ENCODE data around the gene NEK6.

NEK6 gene

DNA sequence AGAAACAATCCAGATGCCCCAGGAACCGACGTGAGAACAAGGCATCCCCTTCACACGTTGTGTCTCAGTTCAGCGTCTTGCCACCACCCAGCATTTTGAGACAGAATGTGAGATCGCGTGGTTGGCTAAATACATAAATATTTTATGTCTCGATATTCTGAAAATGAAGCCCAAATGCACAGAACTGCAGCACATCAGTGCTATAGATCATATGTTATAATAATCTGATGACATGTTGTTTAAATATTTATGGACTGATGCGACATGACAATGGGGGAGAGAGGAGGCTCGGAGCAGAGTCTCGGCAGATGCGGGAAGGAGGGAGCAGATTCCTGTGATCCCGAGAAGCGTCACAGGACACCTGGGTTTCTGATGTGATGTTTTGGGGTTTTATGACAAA lies 10.9 kb downstream of the NEK6 start:
- H3K9me3 Mint-ChIP-seq: no peaks in the 10 kb centered on the region
- peaks cover 14 to 34% of the 10 kb centered on the region in 2 donors for H3K4me1 Mint-ChIP-seq (ENCODE audit: low read depth in 2 of 2)
- no peak for DNase-seq
- H3K36me3 Mint-ChIP-seq (ENCODE audit: insufficient read depth): peaks cover 2% of the 10 kb centered on the region
- no peak overlapping the region for H3K27ac Mint-ChIP-seq
- no peak for ATAC-seq (replicated peaks)
- H3K4me3 Mint-ChIP-seq: no peak overlapping the region
- H3K27me3 Mint-ChIP-seq: no peaks in the 10 kb centered on the region

DNA sequence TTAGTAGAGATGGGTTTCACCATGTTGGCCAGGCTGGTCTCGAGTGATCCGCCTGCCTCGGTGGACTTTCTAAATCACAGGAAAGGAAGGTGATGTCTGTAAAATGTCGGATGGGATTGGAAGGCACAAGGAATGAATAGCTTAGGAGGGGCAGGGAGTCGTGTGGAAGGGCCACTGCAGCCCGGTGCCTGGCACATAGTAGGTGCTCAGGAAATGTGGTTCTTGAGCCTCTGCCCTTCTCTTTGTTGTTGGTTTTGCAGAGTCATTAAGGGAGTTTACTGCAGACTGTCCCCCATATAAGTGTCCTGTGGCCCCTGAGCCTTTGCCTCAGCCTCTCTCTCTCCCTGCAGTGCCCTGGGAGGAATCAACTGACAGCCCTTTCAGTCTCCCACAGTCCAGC lies 11.8 kb downstream of the NEK6 start:
- H3K4me1 Mint-ChIP-seq (ENCODE audit: low read depth in 2 of 2): peaks cover 14 to 34% of the 10 kb centered on the region in 2 donors
- no peaks in the 10 kb centered on the region for H3K27me3 Mint-ChIP-seq
- no peak for ATAC-seq (replicated peaks)
- H3K9me3 Mint-ChIP-seq: no peaks in the 10 kb centered on the region
- no peak overlapping the region for H3K4me3 Mint-ChIP-seq
- peaks cover 2% of the 10 kb centered on the region for H3K36me3 Mint-ChIP-seq (ENCODE audit: insufficient read depth)
- H3K27ac Mint-ChIP-seq: no peak overlapping the region
- DNase-seq: no peak

- no peak overlapping the region for H3K4me3 Mint-ChIP-seq
- no peak for DNase-seq
Measured at GRCh38 chr9:124270504-124271335, 13.0 kb downstream of the NEK6 start.

DNA sequence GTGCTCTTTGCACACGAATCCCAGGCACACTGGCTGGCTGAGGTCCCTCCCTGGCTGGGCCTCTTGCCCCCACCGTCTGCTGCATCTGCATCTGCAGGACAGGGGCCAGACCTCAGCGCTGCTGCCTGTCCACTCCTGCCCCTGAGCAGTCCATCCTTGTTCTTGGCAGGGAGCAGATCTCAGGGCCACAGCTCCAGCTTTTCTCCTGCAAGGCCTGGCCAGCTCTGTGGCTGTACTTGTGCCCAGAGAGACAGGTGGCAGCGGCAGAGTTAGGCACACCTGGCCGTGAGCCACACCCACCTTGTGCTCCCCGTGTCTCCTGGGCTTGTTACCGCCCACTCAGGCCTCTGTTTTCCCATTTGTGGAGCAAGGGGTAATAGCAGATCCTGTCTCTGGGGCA lies 13.9 kb downstream of the NEK6 start:
- H3K9me3 Mint-ChIP-seq: no peaks in the 10 kb centered on the region
- no peak overlapping the region for H3K4me3 Mint-ChIP-seq
- H3K4me1 Mint-ChIP-seq (ENCODE audit: low read depth in 2 of 2): peaks cover 14 to 34% of the 10 kb centered on the region in 2 donors
- DNase-seq (no peak), ATAC-seq (replicated peaks) (no peak)
- H3K36me3 Mint-ChIP-seq (ENCODE audit: insufficient read depth): peaks cover 5% of the 10 kb centered on the region
- H3K27ac Mint-ChIP-seq: no peak overlapping the region
- no peaks in the 10 kb centered on the region for H3K27me3 Mint-ChIP-seq

More at GRCh38 chr9:124270504-124271335, 13.0 kb downstream of the NEK6 start:
- peaks cover 16 to 33% of the 10 kb centered on the region in 2 donors for H3K4me1 Mint-ChIP-seq (ENCODE audit: low read depth in 2 of 2)
- no peak overlapping the region for H3K27ac Mint-ChIP-seq
- no peaks in the 10 kb centered on the region for H3K27me3 Mint-ChIP-seq
- peaks cover 4% of the 10 kb centered on the region for H3K36me3 Mint-ChIP-seq (ENCODE audit: insufficient read depth)
- H3K9me3 Mint-ChIP-seq: no peaks in the 10 kb centered on the region
- no peak for ATAC-seq (replicated peaks)

- Mint-ChIP-seq H3K4me1 (ENCODE audit: low read depth in 2 of 2) (peaks cover 15 to 35% of the 10 kb centered on the region in 2 donors), H3K27me3 (no peaks in the 10 kb centered on the region), H3K36me3 (ENCODE audit: insufficient read depth) (peaks cover 5% of the 10 kb centered on the region), H3K4me3 (no peak overlapping the region), H3K9me3 (no peaks in the 10 kb centered on the region), H3K27ac (no peak overlapping the region)
- no peak for ATAC-seq (replicated peaks)
- no peak for DNase-seq
Measured at GRCh38 chr9:124272118-124272517, 14.4 kb downstream of the NEK6 start.

GRCh38 chr9:124272979-124273378 lies 15.2 kb downstream of the NEK6 start:
- DNase-seq (no peak), ATAC-seq (replicated peaks) (no peak)
- Mint-ChIP-seq H3K4me3 (no peak overlapping the region), H3K4me1 (ENCODE audit: low read depth in 2 of 2) (peaks cover 15 to 32% of the 10 kb centered on the region in 2 donors), H3K9me3 (no peaks in the 10 kb centered on the region), H3K27me3 (no peaks in the 10 kb centered on the region), H3K36me3 (ENCODE audit: insufficient read depth) (peaks cover 5% of the 10 kb centered on the region), H3K27ac (no peak overlapping the region)

- Mint-ChIP-seq H3K4me1 (ENCODE audit: low read depth in 2 of 2) (peaks cover 15 to 32% of the 10 kb centered on the region in 2 donors), H3K36me3 (ENCODE audit: insufficient read depth) (peaks cover 5% of the 10 kb centered on the region), H3K9me3 (no peaks in the 10 kb centered on the region), H3K27me3 (no peaks in the 10 kb centered on the region), H3K4me3 (no peak overlapping the region), H3K27ac (no peak overlapping the region)
- ATAC-seq (replicated peaks) (no peak), DNase-seq (no peak)
Measured at GRCh38 chr9:124273427-124274160, 15.8 kb downstream of the NEK6 start.

GRCh38 chr9:124274226-124274625 lies 16.5 kb downstream of the NEK6 start:
- Mint-ChIP-seq H3K27me3 (no peaks in the 10 kb centered on the region), H3K9me3 (no peaks in the 10 kb centered on the region), H3K27ac (no peak overlapping the region), H3K4me1 (ENCODE audit: low read depth in 2 of 2) (peaks cover 13 to 29% of the 10 kb centered on the region in 2 donors), H3K36me3 (ENCODE audit: insufficient read depth) (peaks cover 4% of the 10 kb centered on the region), H3K4me3 (no peak overlapping the region)
- no peak for ATAC-seq (replicated peaks)
- DNase-seq: no peak

- ATAC-seq (replicated peaks): no peak
- Mint-ChIP-seq H3K27me3 (no peaks in the 10 kb centered on the region), H3K4me1 (ENCODE audit: low read depth in 2 of 2) (peaks cover 16 to 26% of the 10 kb centered on the region in 2 donors), H3K36me3 (ENCODE audit: insufficient read depth) (peaks cover 3% of the 10 kb centered on the region), H3K4me3 (no peak overlapping the region), H3K9me3 (no peaks in the 10 kb centered on the region), H3K27ac (no peak overlapping the region)
- no peak for DNase-seq
Measured at GRCh38 chr9:124274738-124275137, 17.0 kb downstream of the NEK6 start.

DNA sequence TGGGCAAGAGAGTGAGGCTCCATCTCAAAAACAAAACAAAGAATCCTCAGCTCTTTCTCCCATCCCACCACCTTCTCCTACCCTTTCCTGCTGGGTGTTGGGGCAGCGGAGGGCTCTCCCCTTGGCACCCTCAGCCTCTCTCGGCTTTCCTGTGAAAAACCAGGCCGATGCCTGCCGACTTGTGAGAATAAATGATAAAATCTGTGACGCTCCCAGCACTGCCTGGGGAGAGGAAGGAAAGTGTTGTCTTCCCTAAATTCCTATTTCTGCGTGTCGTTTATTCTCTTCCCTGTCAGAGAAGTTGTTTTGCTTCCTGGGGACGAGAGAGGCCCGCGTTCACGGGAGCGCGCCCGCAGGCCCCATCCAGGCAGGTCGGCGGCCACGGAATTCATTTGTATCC lies 19.7 kb downstream of the NEK6 start:
- Mint-ChIP-seq H3K9me3 (no peaks in the 10 kb centered on the region), H3K4me1 (ENCODE audit: low read depth in 2 of 2) (peaks cover 17 to 18% of the 10 kb centered on the region in 2 donors), H3K36me3 (ENCODE audit: insufficient read depth) (peaks cover 3% of the 10 kb centered on the region), H3K27ac (peak overlapping the region in 1 of 2 donors; percentile 29), H3K27me3 (no peaks in the 10 kb centered on the region), H3K4me3 (no peak overlapping the region)
- DNase-seq (no peak), ATAC-seq (replicated peaks) (no peak)

- no peaks in the 10 kb centered on the region for H3K9me3 Mint-ChIP-seq
- no peaks in the 10 kb centered on the region for H3K27me3 Mint-ChIP-seq
- no peak for ATAC-seq (replicated peaks)
- H3K36me3 Mint-ChIP-seq (ENCODE audit: insufficient read depth): peaks cover 3% of the 10 kb centered on the region
- no peak for DNase-seq
- peak overlapping the region in 1 of 2 donors; percentile 48 for H3K27ac Mint-ChIP-seq
- H3K4me3 Mint-ChIP-seq: no peak overlapping the region
- peaks cover 14 to 18% of the 10 kb centered on the region in 2 donors for H3K4me1 Mint-ChIP-seq (ENCODE audit: low read depth in 2 of 2)
Measured at GRCh38 chr9:124278054-124278540, 20.3 kb downstream of the NEK6 start.

DNA sequence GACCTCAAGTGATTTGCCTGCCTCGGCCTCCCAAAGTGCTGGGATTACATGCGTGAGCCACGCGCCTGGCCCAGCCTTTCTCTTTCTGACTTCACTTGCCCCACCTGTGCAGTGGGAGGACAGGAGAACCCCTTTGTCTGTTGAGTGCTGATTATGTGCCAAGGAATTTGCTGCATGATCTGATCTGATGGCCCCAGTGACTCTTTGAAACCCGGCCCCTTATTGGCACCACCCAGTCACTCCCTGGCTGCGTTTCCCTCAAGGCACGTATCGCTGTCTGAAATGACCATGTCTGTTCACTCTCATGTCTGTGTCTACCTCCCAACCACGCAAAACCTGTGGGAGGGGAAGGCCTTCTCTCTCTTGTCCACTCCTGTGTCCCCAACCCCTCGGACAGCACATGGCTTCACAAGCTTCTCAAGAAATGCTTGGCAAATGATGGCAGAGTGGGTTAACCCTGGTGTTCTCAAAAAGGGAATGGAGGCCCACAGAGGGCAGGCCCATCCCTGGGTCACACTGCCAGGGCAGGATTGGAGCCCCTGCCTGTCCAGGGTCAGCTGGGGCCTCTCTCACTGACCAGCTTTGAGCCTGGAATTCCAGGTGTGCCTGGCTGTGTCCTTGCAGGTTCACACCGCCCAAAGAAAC lies 21.9 kb downstream of the NEK6 start:
- Mint-ChIP-seq H3K4me3 (no peak overlapping the region), H3K27ac (peak overlapping the region in 1 of 2 donors; percentile 38), H3K4me1 (ENCODE audit: low read depth in 2 of 2) (peaks cover 14 to 22% of the 10 kb centered on the region in 2 donors), H3K27me3 (no peaks in the 10 kb centered on the region), H3K9me3 (no peaks in the 10 kb centered on the region), H3K36me3 (ENCODE audit: insufficient read depth) (peaks cover 3% of the 10 kb centered on the region)
- ATAC-seq (replicated peaks) (no peak), DNase-seq (no peak)

- Mint-ChIP-seq H3K4me3 (no peak overlapping the region), H3K27ac (peak overlapping the region in 1 of 2 donors; percentile 38), H3K27me3 (no peaks in the 10 kb centered on the region), H3K4me1 (ENCODE audit: low read depth in 2 of 2) (peaks cover 14 to 22% of the 10 kb centered on the region in 2 donors), H3K36me3 (ENCODE audit: insufficient read depth) (peaks cover 3% of the 10 kb centered on the region), H3K9me3 (no peaks in the 10 kb centered on the region)
- no peak for DNase-seq
- ATAC-seq (replicated peaks): no peak
Measured at GRCh38 chr9:124280176-124280691, 22.5 kb downstream of the NEK6 start.

Measured in effector memory CD8-positive, alpha-beta T cell (primary cell).